Left lung (tissue), 10 donors: ENCODE measurements around the gene SMIM22. TPM values are rescaled to one million over a fixed set of nuclear protein-coding genes. Genes with fewer than 3 reads are reported as not detected.

Experiments
- ATAC-seq: fragments of 200-7000 bp; cut with Tn5 transposase; one replicate; pipeline ENCODE4 v1.9.1; 2020; ENCODE audit warnings: moderate library complexity
- DNase-seq, 4 donors: peaks; one replicate each; pipeline ENCODE4 v3.0.0-alpha.2; 2013 to 2020
- H3K27ac ChIP-seq, 2 donors: fragments of 200-600 bp; sonication (generic) in 1 of 2; one replicate each; pipeline versions ENCODE4 v1.5.0 to v1.8.0; 2020 to 2021
- H3K27me3 ChIP-seq, 2 donors: fragments of 200-600 bp; sonication (generic) in 1 of 2; one replicate each; pipeline versions ENCODE4 v1.5.0 to v1.8.0; 2020 to 2021
- H3K36me3 ChIP-seq, 2 donors: fragments of 200-600 bp; sonication (generic) in 1 of 2; one replicate each; pipeline versions ENCODE4 v1.5.0 to v1.8.0; 2020 to 2021
- H3K4me1 ChIP-seq, 2 donors: fragments of 200-600 bp; one replicate each; pipeline ENCODE4 v1.8.0; 2021
- H3K4me3 ChIP-seq, 2 donors: fragments of 200-600 bp; sonication (generic) in 1 of 2; one replicate each; pipeline versions ENCODE4 v1.5.0 to v1.8.0; 2020 to 2021; ENCODE audit warnings: mild to moderate bottlenecking in 1 of 2
- H3K9me3 ChIP-seq, 2 donors: fragments of 200-600 bp; sonication (generic) in 1 of 2; one replicate each; pipeline versions ENCODE4 v1.5.0 to v1.8.0; 2020 to 2021
- intact Hi-C, 2 donors: fragments of 100-400 bp; cut with DNase I; formaldehyde crosslinking; loops; one replicate each; pipeline versions ENCODE4 v1.11.2 to v1.14.2; 2022
- polyA plus RNA-seq, 6 donors: library from polyadenylated mRNA; unstranded; fragments of 120-200 nt; gene quantifications; one replicate each; pipeline ENCODE4 v1.2.1, GENCODE V29; 2013; ENCODE audit not compliant: insufficient read length in 6 of 6
- total RNA-seq, 2 donors: library from RNA; stranded (reverse); fragmentation: NEBNext Ultra II Directional; extraction: Animal tissue kit (Norgen Biotek cat#: 25700); gene quantifications; one replicate each; pipeline ENCODE4 v1.2.1, GENCODE V29; 2021
- TF ChIP-seq, protein P1 (sequence below), 2 donors: fragments of 200-600 bp; sonication (generic) in 1 of 2; IDR thresholded peaks; one replicate each; pipeline versions ENCODE4 v1.5.0 to v1.8.0; 2021; ENCODE audit warnings: antibody characterized with exemption in 2 of 2
- donor health status: DM: no; HTN: yes; CAD: no.
- donor health status: DM: no; HTN: no; CAD: no.

SMIM22 gene
- total and polyA plus RNA-seq, 8 donors, result 3.4 to 40.5 (median 4.5) TPM

DNA sequence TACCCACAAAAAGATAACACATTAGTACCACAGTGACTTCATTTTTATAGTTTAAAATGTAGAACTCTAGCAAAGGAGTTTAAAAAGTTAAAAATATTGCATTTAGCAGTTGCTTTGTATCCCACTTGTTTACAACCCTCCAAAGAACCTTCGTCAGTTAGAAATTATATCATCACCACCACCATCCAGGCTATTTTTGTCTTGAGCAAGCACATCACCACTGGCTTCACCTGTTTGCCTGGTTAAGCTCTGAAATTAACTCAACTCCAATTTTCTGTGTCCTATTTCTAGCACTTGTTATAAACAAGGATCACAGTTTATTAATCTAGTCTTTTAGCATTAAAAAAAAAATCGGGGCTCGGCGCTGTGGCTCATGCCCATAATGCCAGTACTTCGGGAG, 45.8 kb downstream of the SMIM22 start:
- Histone ChIP-seq H3K4me3 (no peak overlapping the region), H3K27ac (no peak overlapping the region), H3K27me3 (no peaks in the 10 kb centered on the region), H3K36me3 (peaks cover 0 to 96% of the 10 kb centered on the region in 2 donors), H3K4me1 (peaks cover 6 to 20% of the 10 kb centered on the region in 2 donors), H3K9me3 (no peaks in the 10 kb centered on the region)
- no peak for DNase-seq
- intact Hi-C loops, result no loop called here
- TF ChIP-seq, protein P1, sequence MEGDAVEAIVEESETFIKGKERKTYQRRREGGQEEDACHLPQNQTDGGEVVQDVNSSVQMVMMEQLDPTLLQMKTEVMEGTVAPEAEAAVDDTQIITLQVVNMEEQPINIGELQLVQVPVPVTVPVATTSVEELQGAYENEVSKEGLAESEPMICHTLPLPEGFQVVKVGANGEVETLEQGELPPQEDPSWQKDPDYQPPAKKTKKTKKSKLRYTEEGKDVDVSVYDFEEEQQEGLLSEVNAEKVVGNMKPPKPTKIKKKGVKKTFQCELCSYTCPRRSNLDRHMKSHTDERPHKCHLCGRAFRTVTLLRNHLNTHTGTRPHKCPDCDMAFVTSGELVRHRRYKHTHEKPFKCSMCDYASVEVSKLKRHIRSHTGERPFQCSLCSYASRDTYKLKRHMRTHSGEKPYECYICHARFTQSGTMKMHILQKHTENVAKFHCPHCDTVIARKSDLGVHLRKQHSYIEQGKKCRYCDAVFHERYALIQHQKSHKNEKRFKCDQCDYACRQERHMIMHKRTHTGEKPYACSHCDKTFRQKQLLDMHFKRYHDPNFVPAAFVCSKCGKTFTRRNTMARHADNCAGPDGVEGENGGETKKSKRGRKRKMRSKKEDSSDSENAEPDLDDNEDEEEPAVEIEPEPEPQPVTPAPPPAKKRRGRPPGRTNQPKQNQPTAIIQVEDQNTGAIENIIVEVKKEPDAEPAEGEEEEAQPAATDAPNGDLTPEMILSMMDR (IDR thresholded peaks at IDR 0.05), result no peak
- no peak for ATAC-seq

Other genes with a start within 250 kb of the SMIM22 start
- gene C16orf96, start 239.0 kb upstream of the SMIM22 start, total RNA-seq, result under 1 TPM; 0.17 to 0.18 TPM
- under 1 TPM; 0.19 to 0.45 (median 0.38) TPM for gene C16orf96, start 239.0 kb upstream of the SMIM22 start, polyA plus RNA-seq
- gene UBALD1, start 180.5 kb upstream of the SMIM22 start, total RNA-seq, result 10 to 100 TPM; 26.7 to 27.8 TPM
- 10 to 100 TPM; 12.0 to 27.1 (median 16.3) TPM for gene UBALD1, start 180.5 kb upstream of the SMIM22 start, polyA plus RNA-seq
- 10 to 100 TPM; 81.6 to 98.1 TPM for gene MGRN1, start 170.5 kb upstream of the SMIM22 start, total RNA-seq
- 10 to 100 TPM; 56.9 to 82.9 (median 65.0) TPM for gene MGRN1, start 170.5 kb upstream of the SMIM22 start, polyA plus RNA-seq
- 10 to 100 TPM; 26.6 to 53.1 TPM for gene NUDT16L1, start 101.8 kb upstream of the SMIM22 start, total RNA-seq
- gene NUDT16L1, start 101.8 kb upstream of the SMIM22 start, polyA plus RNA-seq, result 10 to 100 TPM; 29.2 to 46.1 (median 35.1) TPM
- gene ANKS3, start 61.1 kb upstream of the SMIM22 start, total RNA-seq, result 10 to 100 TPM; 16.1 to 18.9 TPM
- 10 to 100 TPM; 23.5 to 32.8 (median 26.9) TPM for gene ANKS3, start 61.1 kb upstream of the SMIM22 start, polyA plus RNA-seq
- gene DNAAF8, start 60.8 kb upstream of the SMIM22 start, total RNA-seq, result 1 to 10 TPM; 1.2 to 4.2 TPM
- 1 to 10 TPM; 1.2 to 3.5 (median 2.9) TPM for gene DNAAF8, start 60.8 kb upstream of the SMIM22 start, polyA plus RNA-seq
- 10 to 100 TPM; 12.5 to 13.6 TPM for gene ZNF500, start 28.2 kb upstream of the SMIM22 start, total RNA-seq
- gene ZNF500, start 28.2 kb upstream of the SMIM22 start, polyA plus RNA-seq, result 10 to 100 TPM; 13.8 to 20.8 (median 16.8) TPM
- gene SEPTIN12, start 7.0 kb upstream of the SMIM22 start, total RNA-seq, result not detected
- 10 to 100 TPM in 1 of 6 donors, under 1 TPM in 2, not detected in 3; 0.28 to 14.6 (median 0.65) TPM for gene SEPTIN12, start 7.0 kb upstream of the SMIM22 start, polyA plus RNA-seq
- gene ROGDI, start 7.3 kb downstream of the SMIM22 start, total RNA-seq, result 10 to 100 TPM; 19.3 to 27.3 TPM
- 10 to 100 TPM; 15.7 to 46.4 (median 34.9) TPM for gene ROGDI, start 7.3 kb downstream of the SMIM22 start, polyA plus RNA-seq
- gene GLYR1, start 51.9 kb downstream of the SMIM22 start, total RNA-seq, result 10 to 100 TPM; 88.9 to 95.5 TPM
- 100 to 1,000 TPM in 5 of 6 donors, 10 to 100 TPM in 1; 65.2 to 128 (median 116) TPM for gene GLYR1, start 51.9 kb downstream of the SMIM22 start, polyA plus RNA-seq
- gene UBN1, start 52.1 kb downstream of the SMIM22 start, total RNA-seq, result 10 to 100 TPM; 31.3 to 38.6 TPM
- gene UBN1, start 52.1 kb downstream of the SMIM22 start, polyA plus RNA-seq, result 10 to 100 TPM; 31.5 to 41.1 (median 36.4) TPM
- gene PPL, start 141.8 kb downstream of the SMIM22 start, total RNA-seq, result 10 to 100 TPM; 69.8 to 77.1 TPM
- 10 to 100 TPM; 30.4 to 42.6 (median 35.0) TPM for gene PPL, start 141.8 kb downstream of the SMIM22 start, polyA plus RNA-seq
- under 1 TPM; 0.52 to 0.76 TPM for gene SEC14L5, start 163.0 kb downstream of the SMIM22 start, total RNA-seq
- under 1 TPM; 0.17 to 0.58 (median 0.31) TPM for gene SEC14L5, start 163.0 kb downstream of the SMIM22 start, polyA plus RNA-seq
- gene NAGPA, start 238.6 kb downstream of the SMIM22 start, total RNA-seq, result 10 to 100 TPM in 1 of 2 donors, 1 to 10 TPM in 1; 9.6 to 21.0 TPM
- 10 to 100 TPM in 1 of 6 donors, 1 to 10 TPM in 5; 7.7 to 10.3 (median 8.8) TPM for gene NAGPA, start 238.6 kb downstream of the SMIM22 start, polyA plus RNA-seq